IMR-90 (cell line): Measurements from ENCODE around the gene THY1. TPM values are rescaled to one million over a fixed set of nuclear protein-coding genes. Genes with fewer than 3 reads are reported as not detected.
A peak's percentile ranks its signal among the peaks of the same experiment; 100 is the strongest.

ENCODE experiments used
- ATAC-seq: fragments of 200-7000 bp; cut with Tn5 transposase; 2 replicates; pipeline ENCODE4 v1.9.1; 2020; ENCODE audit warnings: low read depth, mild to moderate bottlenecking, moderate library complexity
- BruUV-seq: library from RNA; stranded (reverse); fragments of 400-500 nt; replicated peaks from 2 replicates; lab custom pipeline; 2021; lab: Mats Ljungman, UMichigan
- CTCF ChIA-PET: fragments of 300-600 bp; formaldehyde crosslinking; extraction: SDS; loops from one replicate; lab custom pipeline; 2021; ENCODE audit warnings: antibody characterized with exemption; lab: Yijun Ruan, JAX
- POLR2A ChIA-PET: fragments of 300-600 bp; sonication (Branson Sonifier 250); formaldehyde crosslinking; loops from one replicate; lab custom pipeline; 2022; ENCODE audit warnings: antibody characterized with exemption; ENCODE audit not compliant: unreplicated experiment; lab: Charles Lee
- DNase-seq: peaks from one replicate; pipeline ENCODE4 v3.0.0; 2013
- H2AFZ ChIP-seq: replicated peaks from 2 replicates; pipeline ENCODE3; 2013; ENCODE audit warnings: low read length, mild to moderate bottlenecking; ENCODE audit not compliant: poor library complexity
- H2AK5ac ChIP-seq: 2 replicates; pipeline ENCODE4 v1.6.1; 2013; ENCODE audit warnings: low read depth, low read length, inconsistent platforms
- H2AK9ac ChIP-seq: replicated peaks from 2 replicates; pipeline ENCODE3; 2013; ENCODE audit warnings: mild to moderate bottlenecking, low read depth, low read length, moderate library complexity; ENCODE audit not compliant: poor library complexity
- H2BK120ac ChIP-seq: 2 replicates; pipeline ENCODE4 v1.6.1; 2013; ENCODE audit warnings: low read depth, low read length, inconsistent platforms
- H2BK15ac ChIP-seq: 3 replicates; pipeline ENCODE4 v1.6.1; 2013; ENCODE audit warnings: low read depth, low read length, inconsistent platforms
- H2BK20ac ChIP-seq: 2 replicates; pipeline ENCODE4 v1.6.1; 2013; ENCODE audit warnings: low read depth, mild to moderate bottlenecking, inconsistent platforms, low read length, moderate library complexity
- H2BK5ac ChIP-seq: 2 replicates; pipeline ENCODE4 v1.6.1; 2013; ENCODE audit warnings: mild to moderate bottlenecking, low read depth, low read length, inconsistent platforms; ENCODE audit not compliant: poor library complexity, severe bottlenecking
- H3K14ac ChIP-seq: replicated peaks from 2 replicates; pipeline ENCODE4 v1.6.1; 2013; ENCODE audit warnings: low read depth, low read length, inconsistent platforms
- H3K18ac ChIP-seq: 2 replicates; pipeline ENCODE4 v1.6.1; 2013; ENCODE audit warnings: low read depth, low read length, control low read depth
- H3K23ac ChIP-seq: 2 replicates; pipeline ENCODE4 v1.6.1; 2013; ENCODE audit warnings: low read depth, low read length, inconsistent platforms
- H3K27ac ChIP-seq: 2 replicates; pipeline ENCODE4 v1.5.1; 2013; ENCODE audit warnings: mild to moderate bottlenecking, control low read depth, low read length; ENCODE audit not compliant: insufficient read depth
- H3K27me3 ChIP-seq: 2 replicates; pipeline ENCODE4 v1.6.1; 2013; ENCODE audit warnings: low read length; ENCODE audit not compliant: control insufficient read depth, insufficient read depth
- H3K36me3 ChIP-seq: 2 replicates; pipeline ENCODE4 v1.6.1; 2013; ENCODE audit warnings: low read length, mixed read lengths; ENCODE audit not compliant: control insufficient read depth, insufficient read depth
- H3K4ac ChIP-seq: 2 replicates; pipeline ENCODE4 v1.6.1; 2013; ENCODE audit warnings: low read depth, low read length, inconsistent platforms
- H3K4me1 ChIP-seq: 2 replicates; pipeline ENCODE4 v1.6.1; 2013; ENCODE audit warnings: low read length, mixed read lengths; ENCODE audit not compliant: control insufficient read depth, insufficient read depth
- H3K4me2 ChIP-seq: 2 replicates; pipeline ENCODE4 v1.6.1; 2013; ENCODE audit warnings: low read depth, mild to moderate bottlenecking, control low read depth, low read length, moderate library complexity
- H3K4me3 ChIP-seq: 2 replicates; pipeline ENCODE4 v1.5.1; 2013; ENCODE audit warnings: low read depth, mild to moderate bottlenecking, control low read depth, low read length, moderate library complexity; ENCODE audit not compliant: insufficient read depth
- H3K56ac ChIP-seq: 2 replicates; pipeline ENCODE4 v1.6.1; 2013; ENCODE audit warnings: low read length, inconsistent platforms; ENCODE audit not compliant: insufficient read depth; ENCODE audit errors: extremely low read depth
- H3K79me1 ChIP-seq, 2 experiments: 2 replicates each; pipeline ENCODE4 v1.6.1; 2013; ENCODE audit warnings: low read length in 2 of 2, inconsistent platforms in 1 of 2, low read depth in 1 of 2
- H3K9ac ChIP-seq: 2 replicates; pipeline ENCODE4 v1.6.1; 2013; ENCODE audit warnings: low read depth, low read length, control low read depth
- H3K9me1 ChIP-seq: 2 replicates; pipeline ENCODE4 v1.6.1; 2013; ENCODE audit warnings: low read length, inconsistent platforms; ENCODE audit not compliant: insufficient read depth
- H3K9me3 ChIP-seq: 2 replicates; pipeline ENCODE4 v1.6.1; 2013; ENCODE audit warnings: low read length; ENCODE audit not compliant: control insufficient read depth, insufficient read depth
- H4K20me1 ChIP-seq: 2 replicates; pipeline ENCODE4 v1.6.1; 2013; ENCODE audit warnings: low read length, inconsistent platforms; ENCODE audit not compliant: insufficient read depth
- H4K5ac ChIP-seq: 2 replicates; pipeline ENCODE4 v1.6.1; 2013; ENCODE audit warnings: mild to moderate bottlenecking, low read depth, low read length, control low read depth
- H4K8ac ChIP-seq, 2 experiments: 2 replicates each; pipeline ENCODE4 v1.6.1; 2013; ENCODE audit warnings: low read depth in 2 of 2, low read length in 2 of 2, control low read depth in 1 of 2, inconsistent platforms in 1 of 2
- H4K91ac ChIP-seq: 2 replicates; pipeline ENCODE4 v1.6.1; 2013; ENCODE audit warnings: low read depth, low read length, inconsistent platforms; ENCODE audit not compliant: insufficient read depth
- CEBPB ChIP-seq: IDR thresholded peaks from 2 replicates; pipeline ENCODE4 v1.6.1; 2012; ENCODE audit warnings: low read depth, low read length, improper control_type of control experiment
- MAFK ChIP-seq: IDR thresholded peaks from 2 replicates; pipeline ENCODE4 v1.6.1; 2012; ENCODE audit warnings: low read depth, low read length, improper control_type of control experiment
- WGBS, 2 experiments: methylation state at CpG; one replicate each; pipeline versions ENCODE4 v1.1.5 to v1.1.7; 2013; ENCODE audit warnings: missing lambda C conversion rate in 2 of 2; ENCODE audit not compliant: insufficient read length in 1 of 2; ENCODE audit errors: extremely low coverage in 2 of 2; 5-methylcytosine and 5-hydroxymethylcytosine counted together
- dilution Hi-C: fragments of 300-500 bp; cut with HindIII; formaldehyde crosslinking; loops from one replicate; pipeline ENCODE4 v1.14.3; 2018; ENCODE audit warnings: low sequenced_read_pairs; ENCODE audit not compliant: unreplicated experiment
- in situ Hi-C: fragments of 300-500 bp; cut with MboI; formaldehyde crosslinking; loops from 3 replicates; pipeline ENCODE4 v1.14.3; 2019; ENCODE audit warnings: low sequenced_read_pairs, inconsistent platforms, mixed read lengths
- intact Hi-C: fragments of 100-400 bp; cut with micrococcal nuclease; formaldehyde crosslinking; loops from 2 replicates; pipeline ENCODE4 v1.10.0; 2022
- polyA plus RNA-seq, 3 experiments: library from polyadenylated mRNA; depleted of rRNA; stranded (reverse); fragments of >200 nt; gene quantifications; 2 replicates each; pipeline ENCODE4 v1.2.3, GENCODE V29; 2012; ENCODE audit warnings: low replicate concordance in 1 of 3
- total RNA-seq: library from RNA; depleted of rRNA; stranded (reverse); fragments of >200 nt; gene quantifications from 2 replicates; pipeline ENCODE4 v1.2.3, GENCODE V29; 2012
- TF ChIP-seq, protein P1 (sequence below): fragments of 150-350 bp; IDR thresholded peaks from 2 replicates; pipeline ENCODE4 v1.6.1; 2017; ENCODE audit warnings: mild to moderate bottlenecking, antibody characterized with exemption, low read length, low read depth

Gene THY1
- total and polyA plus RNA-seq, 2 of the 4 experiments (the other 2 are of a cell fraction) = 703 to 2,603 TPM

DNA sequence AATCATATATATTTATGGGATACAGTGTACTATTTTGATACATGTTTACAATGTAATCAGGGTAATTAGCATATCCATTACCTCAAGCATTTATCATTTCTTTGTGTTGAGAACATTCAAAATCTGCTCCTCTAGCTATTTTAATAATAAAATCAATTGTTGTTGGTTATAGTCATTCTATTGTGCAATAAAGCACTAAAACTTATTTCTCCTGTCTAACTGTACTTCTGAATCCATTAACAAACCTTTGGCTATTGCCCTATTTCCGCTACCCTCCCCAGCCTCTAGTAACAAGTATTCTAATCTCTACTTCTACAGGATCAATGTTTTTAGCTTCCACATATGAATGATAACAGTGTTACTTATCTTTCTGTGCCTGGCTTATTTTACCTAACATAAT is 26.1 kb downstream of the THY1 start:
- Histone ChIP-seq H4K8ac (no peak overlapping the region), H2AFZ (no peak overlapping the region), H3K79me1 (no peaks in the 10 kb centered on the region), H4K20me1 (no peaks in the 10 kb centered on the region), H3K36me3 (no peaks in the 10 kb centered on the region), H3K9me1 (no peaks in the 10 kb centered on the region), H2AK9ac (no peak overlapping the region), H4K91ac (no peak overlapping the region), H2BK20ac (no peak overlapping the region), H3K4ac (no peak overlapping the region), H2BK5ac (no peak overlapping the region), H3K4me2 (no peak overlapping the region), H3K27me3 (peaks cover 11% of the 10 kb centered on the region), H2BK120ac (no peak overlapping the region), H2BK15ac (no peak overlapping the region), H3K27ac (no peak overlapping the region), H3K23ac (no peak overlapping the region), H3K4me1 (no peaks in the 10 kb centered on the region), H3K4me3 (no peak overlapping the region), H3K9me3 (peaks cover 12% of the 10 kb centered on the region), H3K56ac (no peak overlapping the region), H3K14ac (no peak overlapping the region), H4K5ac (no peak overlapping the region), H2AK5ac (no peak overlapping the region), H3K18ac (no peak overlapping the region), H3K9ac (no peak overlapping the region)
- POLR2A ChIA-PET = no interaction called here
- dilution Hi-C loops (no loop called here), in situ Hi-C loops (no loop called here), intact Hi-C loops (no loop called here)
- CTCF ChIA-PET = interaction anchor here (0.7 kb wide), 1 partner anchor 14 kb away, joined by 6 read pairs; no protein-coding TSS in a partner anchor
- DNase-seq (no peak), ATAC-seq (no peak)
- BruUV-seq = no TSS peak
- peak; percentile 66 for TF ChIP-seq CEBPB
- TF ChIP-seq, protein P1, sequence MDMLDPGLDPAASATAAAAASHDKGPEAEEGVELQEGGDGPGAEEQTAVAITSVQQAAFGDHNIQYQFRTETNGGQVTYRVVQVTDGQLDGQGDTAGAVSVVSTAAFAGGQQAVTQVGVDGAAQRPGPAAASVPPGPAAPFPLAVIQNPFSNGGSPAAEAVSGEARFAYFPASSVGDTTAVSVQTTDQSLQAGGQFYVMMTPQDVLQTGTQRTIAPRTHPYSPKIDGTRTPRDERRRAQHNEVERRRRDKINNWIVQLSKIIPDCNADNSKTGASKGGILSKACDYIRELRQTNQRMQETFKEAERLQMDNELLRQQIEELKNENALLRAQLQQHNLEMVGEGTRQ = no peak
- no peak for TF ChIP-seq MAFK
- WGBS, 2 experiments = no CpG with 5 or more reads among the region's 1 CpG
